Measurements from ENCODE around the gene PDE9A. TPM values are rescaled to one million over a fixed set of nuclear protein-coding genes. Genes with fewer than 3 reads are reported as not detected.
A peak's percentile ranks its signal among the peaks of the same experiment; 100 is the strongest.

Gene PDE9A
- total RNA-seq (2021) = 28.2 and 31.9 TPM in 2 replicates
- long read RNA-seq, transcript PDE9A-201 (20 exons, 2,058 nt) = minor isoform, 17 of 92 reads
- long read RNA-seq, transcript PDE9A-204 (19 exons, 1,883 nt) = major isoform, 35 of 92 reads
- long read RNA-seq, transcript PDE9A-211 (18 exons, 1,885 nt) = minor isoform, 5 of 92 reads
- long read RNA-seq, partial matches to known transcripts = 10 of 92 reads
- long read RNA-seq, other reads (novel, unspliced or antisense) = 18 of 92 reads

- H2AK5ac ChIP-seq (ENCODE audit: insufficient read length, low read length) = no peak within 1 kb of the TSS
- H4K20me1 ChIP-seq (ENCODE audit: control insufficient read depth, insufficient read depth, insufficient read length) = no peaks in the 10 kb centered on the region
- no peak within 1 kb of the TSS for H2AFZ ChIP-seq (ENCODE audit: low read length)
- no peak within 1 kb of the TSS; the same call in 1 of the 2 replicates for H2BK15ac ChIP-seq (ENCODE audit: low read depth, low read length)
- H3K14ac ChIP-seq (ENCODE audit: insufficient read depth, low read length) = peak within 1 kb of the TSS; percentile 59
- no peak within 1 kb of the TSS for H2BK5ac ChIP-seq (ENCODE audit: insufficient read length, low read length)
- H4K5ac ChIP-seq (ENCODE audit: insufficient read length, low read depth, low read length) = no peak within 1 kb of the TSS
- DNase-seq = peak; percentile 69
- no peak within 1 kb of the TSS for H3K9ac ChIP-seq (ENCODE audit: extremely low read depth, insufficient read length, low read length)
- no peaks in the 10 kb centered on the region; a peak in 2 of 5 replicates for H3K9me3 Mint-ChIP-seq
- peak within 1 kb of the TSS; percentile 45 for H3K4me2 ChIP-seq (ENCODE audit: insufficient read depth, insufficient read length, low read length)
- H3K36me3 Mint-ChIP-seq (ENCODE audit: insufficient read depth in 1 of 3, low read depth in 3 of 3) = peaks cover 3 to 11% (median 6%) of the 10 kb centered on the region in 3 experiments; a peak in 5 of 7 replicates
- H3K27me3 ChIP-seq (ENCODE audit: insufficient read depth, low read length) = no peaks in the 10 kb centered on the region
- H3K23me2 ChIP-seq (ENCODE audit: insufficient read length, low read depth, low read length, poor library complexity, severe bottlenecking) = peaks cover 14% of the 10 kb centered on the region
- WGBS (ENCODE audit: extremely low coverage, insufficient read length, low lambda C conversion rate) = no CpG with 5 or more reads among the region's 91 CpGs
- no peaks in the 10 kb centered on the region for H3K9me3 ChIP-seq (ENCODE audit: control insufficient read depth, low read depth, low read length)
- no peak within 1 kb of the TSS for H3K27ac ChIP-seq (ENCODE audit: insufficient read length, low read depth, low read length)
- no peak within 1 kb of the TSS for H4K8ac ChIP-seq (replicated peaks; ENCODE audit: insufficient read length, low read depth, low read length)
- no peak for TF ChIP-seq CTCF (conservative IDR thresholded peaks at IDR 0.05)
- peaks cover 42 to 43% of the 10 kb centered on the region in 2 experiments for H3K4me1 Mint-ChIP-seq
- H3T11ph ChIP-seq (ENCODE audit: low read length) = no peak within 1 kb of the TSS
- H3K18ac ChIP-seq (ENCODE audit: insufficient read length, low read depth, low read length) = peak within 1 kb of the TSS; percentile 69
- H2BK12ac ChIP-seq (ENCODE audit: insufficient read length, low read depth, low read length) = no peak within 1 kb of the TSS
- H3K79me1 ChIP-seq (ENCODE audit: insufficient read depth, low read depth, low read length, poor library complexity, severe bottlenecking) = no peaks in the 10 kb centered on the region
- H2BK20ac ChIP-seq (ENCODE audit: low read depth, low read length, poor library complexity, severe bottlenecking) = no peak within 1 kb of the TSS
- peak within 1 kb of the TSS; percentile 60 to 94 (median 65); a peak in 5 of 7 replicates for H3K27ac Mint-ChIP-seq
- H3K4ac ChIP-seq (ENCODE audit: low read depth, low read length) = no peak within 1 kb of the TSS
- H3K56ac ChIP-seq (ENCODE audit: insufficient read length, low read depth, low read length) = no peak within 1 kb of the TSS
- H3K27me3 Mint-ChIP-seq (ENCODE audit: low read depth) = peaks cover 22% of the 10 kb centered on the region
- no peak within 1 kb of the TSS for H4K91ac ChIP-seq (ENCODE audit: insufficient read length, low read depth, low read length)
- no peak within 1 kb of the TSS for H3K23ac ChIP-seq (ENCODE audit: insufficient read length, low read depth, low read length)
- H3K4me1 ChIP-seq (ENCODE audit: insufficient read depth, low read length) = peaks cover 10% of the 10 kb centered on the region; the same call in 1 of the 2 replicates
- H3K79me2 ChIP-seq (ENCODE audit: insufficient read depth, low read length) = peaks cover 23% of the 10 kb centered on the region; the same call in 1 of the 2 replicates
- no peak within 1 kb of the TSS for H2BK120ac ChIP-seq (ENCODE audit: low read depth, low read length, poor library complexity, severe bottlenecking)
- H3K4me3 Mint-ChIP-seq = peak within 1 kb of the TSS; percentile 81 to 92
These were observed at the start of gene PDE9A for GRCh38 chr21:42653231-42654061. TSS of gene PDE9A (plus strand) at chr21:42653621. CDS start at chr21:42653815, 194 bp downstream.
